Measurements from ENCODE around the gene GLG1. TPM values are rescaled to one million over a fixed set of nuclear protein-coding genes. Genes with fewer than 3 reads are reported as not detected.

Gene GLG1

Small RNA genes lying within 50 kb of the gene (small RNA-seq; reads per million reads assigned to genes)
- not detected for gene RF00019 (ENCODE audit: low read depth)
- not detected for gene RNU6-237P (ENCODE audit: low read depth)
